IMR-90 (cell line): ENCODE results near the gene COL15A1. TPM values are rescaled to one million over a fixed set of nuclear protein-coding genes. Genes with fewer than 3 reads are reported as not detected.

Experiments
- ATAC-seq: fragments of 200-7000 bp; cut with Tn5 transposase; 2 replicates; pipeline ENCODE4 v1.9.1; 2020; ENCODE audit warnings: low read depth, mild to moderate bottlenecking, moderate library complexity
- BruUV-seq: library from RNA; stranded (reverse); fragments of 400-500 nt; replicated peaks from 2 replicates; lab custom pipeline; 2021; lab: Mats Ljungman, UMichigan
- CTCF ChIA-PET: fragments of 300-600 bp; formaldehyde crosslinking; extraction: SDS; loops from one replicate; lab custom pipeline; 2021; ENCODE audit warnings: antibody characterized with exemption; lab: Yijun Ruan, JAX
- POLR2A ChIA-PET: fragments of 300-600 bp; sonication (Branson Sonifier 250); formaldehyde crosslinking; loops from one replicate; lab custom pipeline; 2022; ENCODE audit warnings: antibody characterized with exemption; ENCODE audit not compliant: unreplicated experiment; lab: Charles Lee
- DNase-seq: peaks from one replicate; pipeline ENCODE4 v3.0.0; 2013
- H2AFZ ChIP-seq: replicated peaks from 2 replicates; pipeline ENCODE3; 2013; ENCODE audit warnings: low read length, mild to moderate bottlenecking; ENCODE audit not compliant: poor library complexity
- H2AK5ac ChIP-seq: 2 replicates; pipeline ENCODE4 v1.6.1; 2013; ENCODE audit warnings: low read depth, low read length, inconsistent platforms
- H2AK9ac ChIP-seq: replicated peaks from 2 replicates; pipeline ENCODE3; 2013; ENCODE audit warnings: mild to moderate bottlenecking, low read depth, low read length, moderate library complexity; ENCODE audit not compliant: poor library complexity
- H2BK120ac ChIP-seq: 2 replicates; pipeline ENCODE4 v1.6.1; 2013; ENCODE audit warnings: low read depth, low read length, inconsistent platforms
- H2BK15ac ChIP-seq: 3 replicates; pipeline ENCODE4 v1.6.1; 2013; ENCODE audit warnings: low read depth, low read length, inconsistent platforms
- H2BK20ac ChIP-seq: 2 replicates; pipeline ENCODE4 v1.6.1; 2013; ENCODE audit warnings: low read depth, mild to moderate bottlenecking, inconsistent platforms, low read length, moderate library complexity
- H2BK5ac ChIP-seq: 2 replicates; pipeline ENCODE4 v1.6.1; 2013; ENCODE audit warnings: mild to moderate bottlenecking, low read depth, low read length, inconsistent platforms; ENCODE audit not compliant: poor library complexity, severe bottlenecking
- H3K14ac ChIP-seq: replicated peaks from 2 replicates; pipeline ENCODE4 v1.6.1; 2013; ENCODE audit warnings: low read depth, low read length, inconsistent platforms
- H3K18ac ChIP-seq: 2 replicates; pipeline ENCODE4 v1.6.1; 2013; ENCODE audit warnings: low read depth, low read length, control low read depth
- H3K23ac ChIP-seq: 2 replicates; pipeline ENCODE4 v1.6.1; 2013; ENCODE audit warnings: low read depth, low read length, inconsistent platforms
- H3K27ac ChIP-seq: 2 replicates; pipeline ENCODE4 v1.5.1; 2013; ENCODE audit warnings: mild to moderate bottlenecking, control low read depth, low read length; ENCODE audit not compliant: insufficient read depth
- H3K27me3 ChIP-seq: 2 replicates; pipeline ENCODE4 v1.6.1; 2013; ENCODE audit warnings: low read length; ENCODE audit not compliant: control insufficient read depth, insufficient read depth
- H3K36me3 ChIP-seq: 2 replicates; pipeline ENCODE4 v1.6.1; 2013; ENCODE audit warnings: low read length, mixed read lengths; ENCODE audit not compliant: control insufficient read depth, insufficient read depth
- H3K4ac ChIP-seq: 2 replicates; pipeline ENCODE4 v1.6.1; 2013; ENCODE audit warnings: low read depth, low read length, inconsistent platforms
- H3K4me1 ChIP-seq: 2 replicates; pipeline ENCODE4 v1.6.1; 2013; ENCODE audit warnings: low read length, mixed read lengths; ENCODE audit not compliant: control insufficient read depth, insufficient read depth
- H3K4me2 ChIP-seq: 2 replicates; pipeline ENCODE4 v1.6.1; 2013; ENCODE audit warnings: low read depth, mild to moderate bottlenecking, control low read depth, low read length, moderate library complexity
- H3K4me3 ChIP-seq: 2 replicates; pipeline ENCODE4 v1.5.1; 2013; ENCODE audit warnings: low read depth, mild to moderate bottlenecking, control low read depth, low read length, moderate library complexity; ENCODE audit not compliant: insufficient read depth
- H3K56ac ChIP-seq: 2 replicates; pipeline ENCODE4 v1.6.1; 2013; ENCODE audit warnings: low read length, inconsistent platforms; ENCODE audit not compliant: insufficient read depth; ENCODE audit errors: extremely low read depth
- H3K79me1 ChIP-seq, 2 experiments: 2 replicates each; pipeline ENCODE4 v1.6.1; 2013; ENCODE audit warnings: low read length in 2 of 2, inconsistent platforms in 1 of 2, low read depth in 1 of 2
- H3K9ac ChIP-seq: 2 replicates; pipeline ENCODE4 v1.6.1; 2013; ENCODE audit warnings: low read depth, low read length, control low read depth
- H3K9me1 ChIP-seq: 2 replicates; pipeline ENCODE4 v1.6.1; 2013; ENCODE audit warnings: low read length, inconsistent platforms; ENCODE audit not compliant: insufficient read depth
- H3K9me3 ChIP-seq: 2 replicates; pipeline ENCODE4 v1.6.1; 2013; ENCODE audit warnings: low read length; ENCODE audit not compliant: control insufficient read depth, insufficient read depth
- H4K20me1 ChIP-seq: 2 replicates; pipeline ENCODE4 v1.6.1; 2013; ENCODE audit warnings: low read length, inconsistent platforms; ENCODE audit not compliant: insufficient read depth
- H4K5ac ChIP-seq: 2 replicates; pipeline ENCODE4 v1.6.1; 2013; ENCODE audit warnings: mild to moderate bottlenecking, low read depth, low read length, control low read depth
- H4K8ac ChIP-seq, 2 experiments: 2 replicates each; pipeline ENCODE4 v1.6.1; 2013; ENCODE audit warnings: low read depth in 2 of 2, low read length in 2 of 2, control low read depth in 1 of 2, inconsistent platforms in 1 of 2
- H4K91ac ChIP-seq: 2 replicates; pipeline ENCODE4 v1.6.1; 2013; ENCODE audit warnings: low read depth, low read length, inconsistent platforms; ENCODE audit not compliant: insufficient read depth
- BHLHE40 ChIP-seq: fragments of 150-350 bp; IDR thresholded peaks from 2 replicates; pipeline ENCODE4 v1.6.1; 2016; ENCODE audit warnings: mild to moderate bottlenecking, low read depth, low read length
- CEBPB ChIP-seq: IDR thresholded peaks from 2 replicates; pipeline ENCODE4 v1.6.1; 2012; ENCODE audit warnings: low read depth, low read length, improper control_type of control experiment
- CHD1 ChIP-seq: IDR thresholded peaks from 2 replicates; pipeline ENCODE4 v1.6.1; 2012; ENCODE audit warnings: low read depth, low read length, improper control_type of control experiment
- MAFK ChIP-seq: IDR thresholded peaks from 2 replicates; pipeline ENCODE4 v1.6.1; 2012; ENCODE audit warnings: low read depth, low read length, improper control_type of control experiment
- MAZ ChIP-seq: IDR thresholded peaks from 2 replicates; pipeline ENCODE4 v1.6.1; 2012; ENCODE audit warnings: low read depth, mild to moderate bottlenecking, low read length, improper control_type of control experiment, moderate library complexity, borderline replicate concordance
- MXI1 ChIP-seq: IDR thresholded peaks from 2 replicates; pipeline ENCODE4 v1.6.1; 2012; ENCODE audit warnings: low read depth, mild to moderate bottlenecking, low read length, moderate library complexity, borderline replicate concordance
- NFE2L2 ChIP-seq: fragments of 150-350 bp; IDR thresholded peaks from 2 replicates; pipeline ENCODE4 v1.6.1; 2016; ENCODE audit warnings: low read depth, mild to moderate bottlenecking, low read length
- POLR2A ChIP-seq: IDR thresholded peaks from 2 replicates; pipeline ENCODE4 v1.6.1; 2012; ENCODE audit warnings: mild to moderate bottlenecking, low read depth, low read length
- RCOR1 ChIP-seq: IDR thresholded peaks from 2 replicates; pipeline ENCODE4 v1.6.1; 2012; ENCODE audit warnings: mild to moderate bottlenecking, low read length, improper control_type of control experiment; ENCODE audit not compliant: insufficient replicate concordance
- SMC3 ChIP-seq: fragments of 150-350 bp; IDR thresholded peaks from 2 replicates; pipeline ENCODE4 v1.6.1; 2016; ENCODE audit warnings: low read depth, mild to moderate bottlenecking, antibody characterized with exemption, low read length, moderate library complexity
- USF2 ChIP-seq: fragments of 150-350 bp; IDR thresholded peaks from 2 replicates; pipeline ENCODE4 v1.6.1; 2017; ENCODE audit warnings: mild to moderate bottlenecking, antibody characterized with exemption, low read length, low read depth
- WGBS, 2 experiments: methylation state at CpG; one replicate each; pipeline versions ENCODE4 v1.1.5 to v1.1.7; 2013; ENCODE audit warnings: missing lambda C conversion rate in 2 of 2; ENCODE audit not compliant: insufficient read length in 1 of 2; ENCODE audit errors: extremely low coverage in 2 of 2; 5-methylcytosine and 5-hydroxymethylcytosine counted together
- dilution Hi-C: fragments of 300-500 bp; cut with HindIII; formaldehyde crosslinking; loops from one replicate; pipeline ENCODE4 v1.14.3; 2018; ENCODE audit warnings: low sequenced_read_pairs; ENCODE audit not compliant: unreplicated experiment
- in situ Hi-C: fragments of 300-500 bp; cut with MboI; formaldehyde crosslinking; loops from 3 replicates; pipeline ENCODE4 v1.14.3; 2019; ENCODE audit warnings: low sequenced_read_pairs, inconsistent platforms, mixed read lengths
- intact Hi-C: fragments of 100-400 bp; cut with micrococcal nuclease; formaldehyde crosslinking; loops from 2 replicates; pipeline ENCODE4 v1.10.0; 2022
- polyA plus RNA-seq, 3 experiments: library from polyadenylated mRNA; depleted of rRNA; stranded (reverse); fragments of >200 nt; gene quantifications; 2 replicates each; pipeline ENCODE4 v1.2.3, GENCODE V29; 2012; ENCODE audit warnings: low replicate concordance in 1 of 3
- total RNA-seq: library from RNA; depleted of rRNA; stranded (reverse); fragments of >200 nt; gene quantifications from 2 replicates; pipeline ENCODE4 v1.2.3, GENCODE V29; 2012

Gene COL15A1
- total and polyA plus RNA-seq, 2 of the 4 experiments (the other 2 are of a cell fraction) = 2.2 to 3.7 TPM

- Histone ChIP-seq H4K8ac (peak overlapping the region; percentile 95 to 97), H3K23ac (peak overlapping the region; percentile 97), H3K27me3 (no peaks in the 10 kb centered on the region), H2AK5ac (peak overlapping the region; percentile 100), H3K18ac (peak overlapping the region; percentile 99), H3K4me1 (peaks cover 25% of the 10 kb centered on the region), H3K4me3 (no peak overlapping the region), H4K20me1 (0 out of 2 replicates have a peak, but pooled peaks cover 3% of the 10 kb centered on the region), H2AK9ac (peak overlapping the region; percentile 73), H2BK5ac (peak overlapping the region; percentile 98), H3K4me2 (no peak overlapping the region), H3K9me3 (no peaks in the 10 kb centered on the region), H3K27ac (peak overlapping the region; percentile 99), H3K9ac (0 out of 2 replicates have a peak overlapping the region, but pooled peaks have one; percentile 22), H3K14ac (peak overlapping the region; percentile 97), H2AFZ (peak overlapping the region; percentile 44), H4K91ac (peak overlapping the region; percentile 99), H2BK15ac (peak overlapping the region; percentile 99; the same call in 2 of the 3 replicates), H3K79me1 (no peaks in the 10 kb centered on the region; a peak in 1 of 4 replicates), H3K9me1 (peaks cover 23% of the 10 kb centered on the region), H4K5ac (peak overlapping the region; percentile 98), H2BK120ac (peak overlapping the region; percentile 100), H3K4ac (peak overlapping the region; percentile 100), H3K56ac (peak overlapping the region; percentile 85), H3K36me3 (no peaks in the 10 kb centered on the region), H2BK20ac (peak overlapping the region; percentile 100)
- POLR2A ChIA-PET = no interaction called here
- no peak for ATAC-seq
- TF ChIP-seq NFE2L2 (no peak), MXI1 (no peak), CEBPB (no peak), BHLHE40 (no peak), RCOR1 (no peak), POLR2A (no peak), CHD1 (no peak), USF2 (no peak), MAZ (no peak), MAFK (no peak), SMC3 (no peak)
- CTCF ChIA-PET = interaction anchor here (0.6 kb wide), 1 partner anchor 946 kb away, joined by 4 read pairs; no protein-coding TSS in a partner anchor
- WGBS, 2 experiments = no CpG with 5 or more reads among the region's 1 CpG
- in situ Hi-C loops = no loop called here
- intact Hi-C loops = no loop called here
- no peak for DNase-seq
- dilution Hi-C loops = no loop called here
- BruUV-seq = no TSS peak
These were observed 33.8 kb upstream of the COL15A1 start for GRCh38 chr9:98909935-98910334.
